Transverse colon (tissue), 4 donors: ENCODE measurements around the gene PIK3R5. TPM values are rescaled to one million over a fixed set of nuclear protein-coding genes. Genes with fewer than 3 reads are reported as not detected.

Source experiments
- DNase-seq: peaks from one replicate; pipeline ENCODE4 v3.0.0-alpha.2; 2019
- H3K27ac ChIP-seq, 4 donors: fragments of 200-600 bp; sonication (generic); 2 replicates each; pipeline ENCODE4 v1.5.1; 2016 to 2018; ENCODE audit warnings: inconsistent platforms in 4 of 4
- H3K27me3 ChIP-seq: fragments of 200-600 bp; sonication (generic); 2 replicates; pipeline ENCODE4 v1.5.1; 2017; ENCODE audit warnings: inconsistent platforms
- H3K36me3 ChIP-seq, 4 donors: fragments of 200-600 bp; sonication (generic); 2 replicates each; pipeline ENCODE4 v1.5.1; 2017 to 2019; ENCODE audit warnings: inconsistent platforms in 4 of 4
- H3K4me1 ChIP-seq, 4 donors: fragments of 200-600 bp; sonication (generic); 2 replicates each; pipeline ENCODE4 v1.5.1; 2017 to 2020; ENCODE audit warnings: inconsistent platforms in 4 of 4
- H3K4me3 ChIP-seq, 4 donors: fragments of 200-600 bp; sonication (generic); 1 replicate in 1 of 4; 2 replicates in 3 of 4; pipeline versions ENCODE4 v1.5.1 to v1.6.1; 2017 to 2019; ENCODE audit warnings: inconsistent platforms in 4 of 4
- H3K9me3 ChIP-seq, 2 donors: fragments of 200-600 bp; sonication (generic); 2 replicates each; pipeline ENCODE4 v1.5.1; 2017 to 2019; ENCODE audit warnings: inconsistent platforms in 2 of 2
- EP300 ChIP-seq: sonication (generic); formaldehyde crosslinking; IDR thresholded peaks from one replicate; pipeline ENCODE4 v1.6.1; 2017; ENCODE audit warnings: antibody characterized with exemption, low read depth
- POLR2A ChIP-seq: fragments of 450-650 bp; IDR thresholded peaks from one replicate; pipeline ENCODE4 v1.6.1; 2016; ENCODE audit warnings: antibody characterized with exemption, mild to moderate bottlenecking, moderate library complexity
- POLR2AphosphoS5 ChIP-seq, 3 donors: sonication (generic); formaldehyde crosslinking; IDR thresholded peaks; one replicate each; pipeline ENCODE4 v1.6.1; 2016; ENCODE audit warnings: antibody characterized with exemption in 3 of 3
- WGBS, 2 donors: methylation state at CpG; one replicate each; pipeline ENCODE4 v1.1.5; 2018; ENCODE audit warnings: low coverage in 1 of 2; 5-methylcytosine and 5-hydroxymethylcytosine counted together
- in situ Hi-C, 4 donors: fragments of 200-750 bp; cut with MboI; loops; one replicate each; pipeline versions ENCODE4 v1.15.0 to v1.15.1; 2017; ENCODE audit warnings: low sequenced_read_pairs in 3 of 4, low pct_ligation_motif_present in 1 of 4, low pct_unique_long_range_greater_than_20kb in 1 of 4
- intact Hi-C: fragments of 100-400 bp; cut with DNase I; formaldehyde crosslinking; loops from one replicate; pipeline ENCODE4 v1.15.1; 2023; ENCODE audit warnings: low total_unique reads
- total RNA-seq, 4 donors: library from RNA; depleted of rRNA; stranded (reverse); fragments of >200 nt; gene quantifications; one replicate each; pipeline ENCODE4 v1.1.0, GENCODE V29; 2016
- TF ChIP-seq, protein P1 (sequence below), 5 experiments: fragments of 200-600 bp in 3 of 5; fragments of 450-650 bp in 2 of 5; sonication (generic) in 3 of 5; IDR thresholded peaks; 1 replicate in 2 of 5; 2 replicates in 3 of 5; pipeline ENCODE4 v1.5.1; 2016 to 2017; ENCODE audit warnings: antibody characterized with exemption in 5 of 5, inconsistent platforms in 3 of 5, mild to moderate bottlenecking in 2 of 5, moderate library complexity in 1 of 5

PIK3R5 gene
- total RNA-seq, 4 donors from 2014 or later, result 0.40 to 16.1 (median 10.4) TPM

DNA sequence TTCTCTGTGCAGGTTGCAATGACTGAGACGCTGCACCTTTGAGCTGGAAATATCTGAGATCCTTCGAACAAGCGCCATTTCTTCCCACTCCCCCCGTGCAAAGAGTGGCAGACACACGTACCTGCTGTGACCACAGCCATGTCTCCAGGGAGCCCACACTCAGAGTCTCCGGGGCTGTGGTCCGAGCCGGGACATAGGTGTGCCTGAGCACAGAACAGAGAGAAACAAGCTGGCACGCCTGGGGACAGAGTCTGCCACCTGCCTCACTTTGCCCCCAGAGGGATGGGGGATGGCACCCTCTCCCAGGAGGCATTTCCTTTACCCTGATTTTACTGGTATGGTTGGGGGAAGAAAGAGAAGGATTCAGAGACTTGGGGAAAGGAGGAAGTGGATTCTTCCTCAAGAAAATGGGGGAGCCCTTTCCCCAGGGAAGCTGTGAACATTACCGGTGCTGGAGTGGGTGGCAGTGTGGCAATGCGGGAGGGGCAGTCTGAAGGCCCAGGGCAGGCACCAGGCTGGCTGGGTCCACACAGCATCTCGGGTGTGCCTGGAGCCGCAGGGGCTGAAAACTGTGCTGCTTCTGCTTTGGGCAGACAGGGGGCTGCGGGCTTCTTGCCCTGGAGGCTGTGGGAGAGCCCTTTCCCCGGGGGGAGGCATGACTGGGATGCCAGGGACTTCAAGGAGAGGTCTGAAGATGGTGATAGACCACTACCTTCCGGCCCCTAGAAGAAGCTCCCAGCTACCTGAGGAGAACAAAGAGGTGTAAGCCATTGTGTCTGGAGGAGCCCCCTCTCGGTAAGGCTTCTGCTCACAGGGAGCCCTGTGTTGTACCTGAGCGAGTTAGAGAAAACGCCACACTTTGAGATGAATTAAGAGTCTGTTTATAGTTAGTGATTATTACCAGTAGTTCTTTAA lies 91.4 kb downstream of the PIK3R5 start:
- Histone ChIP-seq H3K9me3 (no peaks in the 10 kb centered on the region), H3K27ac (no peak overlapping the region), H3K27me3 (peaks cover 10% of the 10 kb centered on the region), H3K36me3 (no peaks in the 10 kb centered on the region), H3K4me3 (no peak overlapping the region), H3K4me1 (no peaks in the 10 kb centered on the region)
- WGBS, 2 donors, result 38 to 63% methylated on average over 4 to 19 of the region's 19 CpGs
- DNase-seq, result no peak
- intact Hi-C loops (no loop called here), in situ Hi-C loops (no loop called here)
- TF ChIP-seq, protein P1, sequence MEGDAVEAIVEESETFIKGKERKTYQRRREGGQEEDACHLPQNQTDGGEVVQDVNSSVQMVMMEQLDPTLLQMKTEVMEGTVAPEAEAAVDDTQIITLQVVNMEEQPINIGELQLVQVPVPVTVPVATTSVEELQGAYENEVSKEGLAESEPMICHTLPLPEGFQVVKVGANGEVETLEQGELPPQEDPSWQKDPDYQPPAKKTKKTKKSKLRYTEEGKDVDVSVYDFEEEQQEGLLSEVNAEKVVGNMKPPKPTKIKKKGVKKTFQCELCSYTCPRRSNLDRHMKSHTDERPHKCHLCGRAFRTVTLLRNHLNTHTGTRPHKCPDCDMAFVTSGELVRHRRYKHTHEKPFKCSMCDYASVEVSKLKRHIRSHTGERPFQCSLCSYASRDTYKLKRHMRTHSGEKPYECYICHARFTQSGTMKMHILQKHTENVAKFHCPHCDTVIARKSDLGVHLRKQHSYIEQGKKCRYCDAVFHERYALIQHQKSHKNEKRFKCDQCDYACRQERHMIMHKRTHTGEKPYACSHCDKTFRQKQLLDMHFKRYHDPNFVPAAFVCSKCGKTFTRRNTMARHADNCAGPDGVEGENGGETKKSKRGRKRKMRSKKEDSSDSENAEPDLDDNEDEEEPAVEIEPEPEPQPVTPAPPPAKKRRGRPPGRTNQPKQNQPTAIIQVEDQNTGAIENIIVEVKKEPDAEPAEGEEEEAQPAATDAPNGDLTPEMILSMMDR (IDR thresholded peaks at IDR 0.05), result no peak
- TF ChIP-seq POLR2AphosphoS5 (IDR thresholded peaks at IDR 0.05) (no peak), POLR2A (no peak), EP300 (no peak)

DNA sequence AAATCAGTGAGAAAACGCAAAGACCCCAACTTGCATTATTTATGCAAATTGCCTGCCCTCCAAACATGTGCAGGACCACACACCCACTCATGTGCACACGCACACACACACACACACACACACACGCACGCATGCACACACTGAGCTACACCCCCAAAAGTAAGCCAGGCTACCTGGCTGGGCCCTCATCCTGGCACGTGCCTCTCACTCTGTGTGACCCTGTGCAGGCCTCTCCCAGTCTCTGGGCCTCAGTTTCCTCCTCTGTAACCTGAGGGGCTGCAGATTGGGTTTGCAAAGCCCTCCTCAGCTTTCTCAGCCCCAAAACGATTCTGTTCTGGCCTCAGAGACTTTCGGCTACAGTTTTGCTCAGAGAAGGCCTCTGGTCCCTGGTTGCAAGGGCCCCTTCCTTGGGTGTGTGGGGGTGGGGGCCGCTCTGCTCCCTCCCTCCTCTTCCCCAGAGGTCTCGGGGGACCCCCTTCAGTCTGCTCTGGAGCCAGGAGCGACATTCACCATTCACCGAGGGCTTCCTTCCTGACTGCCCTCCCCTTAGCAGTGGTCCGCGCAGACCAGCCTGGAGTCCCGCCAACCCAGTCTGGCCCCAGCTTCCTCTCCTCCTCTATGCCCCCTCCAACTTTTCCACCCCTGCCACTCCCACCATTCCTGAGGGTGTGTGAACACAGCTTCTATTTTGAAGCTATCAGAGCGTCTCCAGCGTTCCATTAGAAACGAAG lies 92.6 kb downstream of the PIK3R5 start:
- TF ChIP-seq POLR2AphosphoS5 (IDR thresholded peaks at IDR 0.05) (no peak), POLR2A (no peak), EP300 (no peak)
- TF ChIP-seq, protein P1 (IDR thresholded peaks at IDR 0.05), result no peak
- Histone ChIP-seq H3K9me3 (no peaks in the 10 kb centered on the region), H3K4me3 (no peak overlapping the region), H3K4me1 (no peaks in the 10 kb centered on the region), H3K27me3 (peaks cover 10% of the 10 kb centered on the region), H3K27ac (no peak overlapping the region), H3K36me3 (no peaks in the 10 kb centered on the region)
- intact Hi-C loops (no loop called here), in situ Hi-C loops (no loop called here)
- 42 to 72% methylated on average over 7 to 17 of the region's 17 CpGs for WGBS, 2 donors
- DNase-seq, result no peak

DNA sequence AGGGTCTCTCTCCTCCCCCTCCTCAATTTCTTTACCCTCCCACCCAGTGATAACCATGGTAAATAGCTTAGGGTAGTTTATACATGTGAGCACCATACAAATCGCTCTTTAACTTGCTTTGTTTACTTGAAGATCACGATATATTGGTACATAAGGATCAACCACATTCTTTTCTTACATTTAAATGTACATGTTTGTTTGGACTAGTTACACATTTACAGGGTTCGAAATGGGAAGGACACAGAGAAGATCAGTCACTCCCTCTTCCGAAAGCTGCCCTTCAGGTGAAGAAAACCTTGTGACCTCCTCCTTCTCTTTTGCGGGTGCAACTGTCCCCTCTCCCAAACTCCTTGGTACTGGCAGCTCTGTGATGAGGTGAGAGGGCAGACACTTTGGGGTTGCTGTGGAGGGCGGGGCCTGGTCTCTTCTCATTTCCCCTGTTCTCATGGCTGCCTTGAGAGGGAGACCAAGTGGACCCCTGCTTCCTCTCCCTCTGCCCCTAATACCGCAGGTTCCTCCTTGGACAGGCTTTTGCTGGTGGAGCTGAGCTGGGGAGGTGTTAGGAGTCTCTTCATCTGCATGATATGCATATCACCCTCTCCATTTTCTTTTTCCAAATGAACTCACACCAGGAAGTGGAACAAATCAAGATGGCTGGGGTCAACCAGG lies 93.3 kb downstream of the PIK3R5 start:
- intact Hi-C loops (no loop called here), in situ Hi-C loops (no loop called here)
- Histone ChIP-seq H3K27me3 (peaks cover 10% of the 10 kb centered on the region), H3K36me3 (no peaks in the 10 kb centered on the region), H3K4me1 (no peaks in the 10 kb centered on the region), H3K9me3 (no peaks in the 10 kb centered on the region), H3K27ac (no peak overlapping the region), H3K4me3 (no peak overlapping the region)
- whole genome bisulfite sequencing, 2 donors, result 55% methylated on average over 5 to 7 of the region's 7 CpGs
- DNase-seq, result no peak
- TF ChIP-seq, protein P1 (IDR thresholded peaks at IDR 0.05), result no peak
- no peak for TF ChIP-seq POLR2A
- no peak for TF ChIP-seq POLR2AphosphoS5 (IDR thresholded peaks at IDR 0.05)
- no peak for TF ChIP-seq EP300

DNA sequence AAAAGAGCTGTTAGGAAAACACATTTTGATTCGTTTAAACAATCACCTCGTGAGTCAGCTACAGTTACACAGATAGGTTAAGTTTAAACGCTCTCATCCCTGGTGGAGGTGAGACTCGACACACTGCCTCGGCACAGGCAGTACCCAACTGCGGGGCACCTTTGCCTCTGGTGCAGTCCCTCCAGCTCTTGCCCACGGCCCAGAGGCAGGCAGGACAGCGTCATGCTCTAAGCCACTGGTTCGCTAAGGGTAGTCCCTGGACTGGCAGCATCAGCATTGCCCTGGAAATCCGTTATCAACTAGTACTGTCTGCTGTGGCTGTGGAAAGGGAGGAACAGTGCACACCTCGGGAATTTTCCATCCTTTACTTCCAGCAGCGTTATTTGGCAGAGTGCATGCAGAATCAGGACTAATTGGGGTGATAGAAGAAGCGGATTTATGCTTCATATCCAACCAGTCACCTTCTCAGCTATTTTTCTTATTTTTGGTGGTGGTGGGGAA lies 94.4 kb downstream of the PIK3R5 start:
- intact Hi-C loops (no loop called here), in situ Hi-C loops (no loop called here)
- Histone ChIP-seq H3K9me3 (no peaks in the 10 kb centered on the region), H3K36me3 (no peaks in the 10 kb centered on the region), H3K27me3 (peaks cover 10% of the 10 kb centered on the region), H3K4me3 (no peak overlapping the region), H3K4me1 (no peaks in the 10 kb centered on the region), H3K27ac (no peak overlapping the region)
- no peak for DNase-seq
- 62 to 74% methylated on average over 7 to 10 of the region's 13 CpGs for WGBS, 2 donors
- TF ChIP-seq POLR2AphosphoS5 (IDR thresholded peaks at IDR 0.05), result no peak
- TF ChIP-seq EP300, result no peak
- TF ChIP-seq, protein P1 (IDR thresholded peaks at IDR 0.05), result no peak
- TF ChIP-seq POLR2A, result no peak
